ENCODE measurements around the gene BAK1.

GRCh38 chr6:33578588-33579011, 1.5 kb downstream of the BAK1 start:
- TF ChIP-seq CTCF (IDR thresholded peaks at IDR 0.05) (no peak), POLR2A (IDR thresholded peaks at IDR 0.05) (no peak), POLR2AphosphoS5 (IDR thresholded peaks at IDR 0.05) (no peak), EP300 (IDR thresholded peaks at IDR 0.05) (no peak)

All from upper lobe of left lung (tissue), 4 donors.